Effector CD8-positive, alpha-beta T cell (primary cell): ENCODE results near the gene CARD14.
"Not testable (repeated sequence)": the region's sequence is repeated elsewhere in the genome, so short reads cannot be mapped to it uniquely, and the experiment has no call there.

ENCODE experiments used
- DNase-seq: peaks from one replicate; lab custom pipeline; 2025; lab: John Stamatoyannopoulos, UW

CARD14 gene

DNA sequence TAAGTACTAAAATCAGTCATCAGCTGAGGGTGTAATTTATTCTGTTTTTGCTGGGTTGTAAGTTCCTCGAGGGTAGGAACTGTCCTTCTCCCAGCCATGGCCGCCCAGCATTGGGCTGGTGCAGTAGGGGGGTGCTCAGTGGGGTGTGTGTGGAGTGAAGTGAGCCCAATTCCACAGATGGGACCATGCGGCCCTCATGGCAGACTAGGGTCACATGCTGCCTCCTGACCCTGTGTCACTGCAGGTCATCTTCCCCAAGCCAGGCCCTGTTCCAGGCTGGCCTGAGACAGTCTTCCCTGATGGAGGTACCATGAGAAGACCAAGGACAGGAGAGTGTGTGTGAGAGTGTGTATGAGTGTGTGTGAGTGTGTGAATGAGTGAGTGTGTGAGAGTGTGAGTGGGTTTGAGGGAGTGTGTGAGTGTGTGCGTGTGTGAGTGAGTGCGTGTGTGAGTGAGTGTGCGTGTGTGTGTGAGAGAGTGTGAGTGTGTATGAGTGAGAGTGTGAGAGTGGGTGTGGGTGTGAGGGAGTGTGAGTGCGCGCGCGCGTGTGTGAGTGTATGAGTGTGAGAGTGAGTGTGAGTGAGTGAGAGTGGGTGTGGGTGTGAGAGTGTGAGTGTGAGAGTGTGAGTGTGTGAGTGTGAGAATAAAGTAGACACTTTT is 54.1 kb downstream of the CARD14 start:
- no peak for DNase-seq

GRCh38 chr17:80224683-80225082 is 54.9 kb downstream of the CARD14 start:
- no peak for DNase-seq

- no peak for DNase-seq
Observed at GRCh38 chr17:80225230-80225629, 55.4 kb downstream of the CARD14 start.

DNA sequence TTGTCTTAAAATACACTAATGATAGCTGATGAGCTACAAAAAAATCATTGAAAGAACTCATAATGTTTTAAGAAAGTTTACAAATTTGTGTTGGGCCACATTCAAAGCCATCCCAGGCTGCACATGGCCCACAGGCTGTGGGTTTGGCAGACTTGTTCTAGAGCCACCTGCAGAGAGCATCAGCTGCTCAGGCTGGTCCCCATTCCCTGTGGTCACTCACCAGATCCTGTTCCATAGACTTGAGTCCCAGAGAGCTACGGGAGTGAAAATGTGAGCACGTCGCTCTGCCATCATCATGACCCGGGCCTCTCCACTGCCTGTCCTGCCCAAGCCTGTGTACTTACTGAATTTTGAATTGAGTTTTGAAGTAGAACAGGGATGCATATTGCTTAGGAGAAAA is 57.3 kb downstream of the CARD14 start:
- no peak for DNase-seq

GRCh38 chr17:80227666-80228065 is 57.8 kb downstream of the CARD14 start:
- no peak for DNase-seq

DNA sequence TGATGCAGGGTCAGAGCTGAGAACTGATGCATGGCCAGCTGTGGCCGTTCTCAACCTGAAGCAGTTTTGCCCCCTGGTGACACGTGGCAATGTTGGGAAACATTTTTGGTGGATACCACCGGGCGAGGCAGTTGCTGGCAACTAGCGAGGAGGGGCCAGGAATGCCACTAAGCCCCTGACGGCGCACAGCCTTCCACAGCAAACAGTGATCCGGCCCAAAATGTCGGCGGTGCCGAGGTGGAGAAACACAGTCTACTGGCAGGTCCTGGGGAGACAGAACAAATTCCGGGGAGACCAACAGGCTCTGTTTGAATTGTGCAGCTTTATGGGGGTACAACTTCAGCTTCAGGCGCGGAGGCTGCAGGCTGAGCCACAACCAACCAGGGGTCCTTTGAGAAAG is 58.6 kb downstream of the CARD14 start:
- no peak for DNase-seq

GRCh38 chr17:80229011-80229410 is 59.2 kb downstream of the CARD14 start:
- DNase-seq = no peak

GRCh38 chr17:80232438-80232837 is 62.6 kb downstream of the CARD14 start:
- no peak for DNase-seq

DNA sequence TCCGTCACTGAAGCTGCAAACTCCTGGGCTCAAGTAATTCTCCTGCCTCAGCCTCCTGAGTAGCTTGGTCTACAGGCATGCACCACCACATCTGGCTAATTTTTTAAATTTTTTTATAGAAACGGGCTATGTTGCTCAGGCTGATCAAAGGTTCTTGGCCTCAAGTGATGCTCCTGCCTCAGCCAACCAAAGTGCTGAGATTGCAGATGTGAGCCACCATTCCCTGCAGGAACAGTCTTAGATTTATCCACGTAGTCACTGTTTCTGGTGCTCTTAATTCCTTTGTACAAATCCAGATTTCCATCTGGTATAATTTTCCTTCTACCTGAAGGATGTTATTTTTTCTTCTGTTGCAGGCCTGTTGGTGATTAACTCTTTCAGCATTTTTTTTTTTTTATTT is 63.4 kb downstream of the CARD14 start:
- no peak for DNase-seq

DNA sequence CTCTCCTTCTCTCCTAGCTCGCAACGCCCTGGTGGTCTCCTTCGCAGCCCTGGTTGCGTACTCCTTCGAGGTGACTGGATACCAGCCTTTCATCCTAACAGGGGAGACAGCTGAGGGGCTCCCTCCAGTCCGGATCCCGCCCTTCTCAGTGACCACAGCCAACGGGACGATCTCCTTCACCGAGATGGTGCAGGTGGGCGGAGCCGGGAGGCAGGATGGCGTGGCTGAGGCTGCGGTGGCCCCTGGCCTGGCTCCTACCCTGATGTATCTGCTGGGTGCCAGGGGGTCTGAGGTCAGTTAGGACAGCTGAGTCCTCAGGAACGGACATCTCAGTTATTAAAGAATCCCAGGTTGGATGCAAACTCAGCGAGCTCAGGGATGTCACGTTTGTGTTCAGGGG is 67.1 kb downstream of the CARD14 start:
- DNase-seq = no peak

DNA sequence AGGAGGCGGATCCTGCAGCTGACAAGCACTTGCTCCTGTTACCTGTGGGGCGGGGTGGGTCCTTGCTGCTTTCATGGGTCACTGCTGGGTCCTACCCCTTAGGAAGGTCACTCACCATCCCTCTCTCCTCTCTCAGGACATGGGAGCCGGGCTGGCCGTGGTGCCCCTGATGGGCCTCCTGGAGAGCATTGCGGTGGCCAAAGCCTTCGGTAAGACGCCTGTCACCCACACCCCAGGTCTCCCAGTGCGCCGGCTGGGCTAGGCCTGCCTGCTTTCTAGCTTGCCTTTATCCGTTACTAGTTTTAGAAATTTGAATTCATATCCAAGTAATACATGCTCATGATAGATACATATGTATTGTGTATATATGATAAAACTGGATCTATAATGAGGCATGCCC is 67.6 kb downstream of the CARD14 start:
- DNase-seq = no peak

- DNase-seq = no peak
Observed at GRCh38 chr17:80242505-80242904, 72.7 kb downstream of the CARD14 start.

DNA sequence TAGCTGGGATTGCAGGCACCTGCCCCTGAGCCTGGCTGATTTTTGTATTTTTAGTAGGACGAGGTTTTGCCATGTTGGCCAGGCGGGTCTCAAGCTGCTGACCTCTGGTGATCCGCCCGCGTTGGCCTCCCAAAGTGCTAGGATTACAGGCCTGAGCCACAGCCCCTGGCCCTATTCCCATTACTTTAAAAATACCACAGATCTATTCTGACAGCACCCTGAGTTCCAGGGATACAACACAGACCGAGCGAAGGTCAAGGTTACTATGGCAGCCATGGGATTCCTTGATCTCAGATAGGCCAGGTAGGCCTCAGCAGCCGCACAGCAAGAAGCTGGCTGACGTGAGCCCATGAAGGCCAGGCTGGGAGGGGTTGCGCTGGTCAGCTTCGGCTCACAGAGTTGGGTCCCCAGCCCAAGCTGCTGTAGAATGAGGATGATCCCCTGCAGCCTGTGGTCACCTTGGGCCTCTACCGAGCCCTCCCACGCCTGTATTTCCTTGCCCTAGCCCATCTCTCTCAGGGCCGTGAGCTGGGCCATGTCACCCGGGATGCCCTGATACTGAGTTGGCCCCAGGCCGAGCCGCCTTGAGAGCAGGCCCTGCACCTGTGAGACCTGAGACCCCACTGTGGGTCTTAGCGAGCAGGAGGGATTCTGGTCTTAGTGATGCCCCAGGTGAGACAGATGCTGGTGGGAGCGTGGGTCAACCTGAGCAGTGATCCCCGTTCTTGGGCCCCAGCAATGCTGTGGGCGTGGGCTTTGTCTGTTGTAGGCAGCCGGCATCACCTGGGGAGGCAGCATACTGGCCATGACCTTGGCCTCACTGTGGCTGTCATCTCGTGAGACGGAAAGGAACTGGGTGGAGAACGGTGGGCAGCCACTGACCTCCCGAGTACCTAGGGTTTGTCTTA is 74.0 kb downstream of the CARD14 start:
- no peak for DNase-seq

- DNase-seq = not testable (repeated sequence)
Observed at GRCh38 chr17:80244448-80244847, 74.6 kb downstream of the CARD14 start.

DNA sequence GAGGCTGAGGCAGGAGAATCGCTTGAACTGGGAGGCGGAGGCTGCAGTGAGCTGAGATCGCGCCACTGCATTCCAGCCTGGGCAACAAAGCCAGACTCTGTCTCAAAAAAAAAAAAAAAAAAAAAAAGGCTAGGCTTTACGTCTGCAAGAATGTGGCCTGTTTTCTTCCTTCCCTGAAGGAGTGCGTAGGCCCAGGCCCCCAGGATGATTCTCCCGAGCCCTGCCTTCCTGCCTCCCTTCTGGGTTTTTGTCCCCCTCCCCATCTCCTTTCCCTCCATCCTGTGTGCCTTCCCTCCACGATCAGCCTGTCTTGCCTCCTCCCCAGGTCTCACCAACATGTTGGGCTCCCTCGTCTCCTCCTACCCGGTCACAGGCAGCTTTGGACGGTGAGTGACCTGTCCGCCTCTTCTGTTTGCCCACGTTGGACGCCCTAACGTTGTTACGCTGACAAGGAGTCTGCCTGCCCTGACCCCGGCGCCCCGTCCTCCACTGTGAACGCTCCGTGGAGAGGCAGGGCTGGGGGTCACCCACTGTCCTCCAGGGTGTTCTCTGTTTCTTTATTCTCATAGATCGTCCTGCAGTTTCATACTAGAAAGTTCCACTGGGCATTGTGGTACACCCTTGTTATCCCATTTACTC is 75.2 kb downstream of the CARD14 start:
- DNase-seq = no peak

DNA sequence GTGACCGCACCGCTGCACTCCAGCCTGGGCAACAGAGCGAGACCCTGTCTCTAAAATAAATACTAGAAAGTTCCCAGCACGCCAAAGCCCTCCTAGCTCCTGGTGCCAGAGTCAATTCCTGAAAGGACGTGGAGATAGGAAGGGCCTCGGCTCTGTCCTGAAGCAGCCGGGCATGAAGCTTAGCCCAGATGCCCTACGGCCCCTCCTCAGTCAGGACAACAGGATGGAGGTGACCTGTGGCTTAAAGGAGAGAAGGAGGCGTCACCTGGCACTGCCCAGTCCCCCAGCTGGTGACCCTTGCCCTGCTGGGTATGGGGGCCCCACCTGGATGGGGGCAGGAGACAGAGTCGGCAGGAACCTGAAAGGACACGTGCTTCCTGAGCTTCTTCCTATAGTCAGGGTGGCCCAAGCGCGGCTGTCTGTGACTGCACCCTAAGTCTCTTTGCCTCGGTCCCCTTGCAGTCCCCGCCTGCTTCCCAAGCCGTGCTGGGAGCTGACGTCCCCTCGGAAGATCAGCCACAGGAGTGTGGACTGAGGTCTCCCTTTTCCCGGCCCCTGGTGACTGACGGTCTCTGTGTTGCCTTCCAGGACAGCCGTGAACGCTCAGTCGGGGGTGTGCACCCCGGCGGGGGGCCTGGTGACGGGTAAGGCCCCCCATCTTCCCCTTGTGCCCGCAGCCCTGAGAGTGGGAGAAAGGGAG is 75.9 kb downstream of the CARD14 start:
- no peak for DNase-seq

DNA sequence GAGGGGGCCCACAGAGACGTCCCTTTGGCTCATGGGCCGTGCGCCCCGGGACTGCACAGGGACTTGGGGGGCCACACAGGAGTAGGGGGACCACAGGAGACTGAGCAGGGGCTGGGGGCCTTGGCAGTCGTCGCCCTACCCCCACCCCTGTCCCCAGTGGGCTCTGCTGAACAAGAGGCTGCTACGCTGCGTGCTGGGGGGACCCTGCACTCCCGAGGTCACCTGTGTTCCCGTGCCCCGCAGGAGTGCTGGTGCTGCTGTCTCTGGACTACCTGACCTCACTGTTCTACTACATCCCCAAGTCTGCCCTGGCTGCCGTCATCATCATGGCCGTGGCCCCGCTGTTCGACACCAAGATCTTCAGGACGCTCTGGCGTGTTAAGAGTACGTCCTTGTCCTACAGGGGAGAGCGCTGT is 76.4 kb downstream of the CARD14 start:
- no peak for DNase-seq

DNA sequence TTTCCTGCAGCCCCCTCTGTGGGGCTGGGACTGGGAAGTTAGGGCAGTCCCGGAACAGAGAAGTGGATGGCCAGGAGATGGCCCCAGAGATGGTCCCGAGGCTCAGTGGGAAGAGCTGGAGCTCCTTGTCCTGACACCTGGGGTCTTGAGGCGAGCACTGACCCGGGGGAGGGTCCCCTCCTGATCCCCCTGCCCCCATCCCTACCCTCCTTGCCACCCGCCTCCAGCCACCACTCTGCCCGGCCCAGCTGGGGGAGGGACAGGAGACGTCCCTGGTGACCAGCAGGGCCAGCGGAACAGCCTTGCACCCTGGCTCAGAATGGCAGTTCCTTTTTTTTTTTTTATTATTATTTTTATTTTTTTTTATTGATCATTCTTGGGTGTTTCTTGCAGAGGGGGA is 76.9 kb downstream of the CARD14 start:
- no peak for DNase-seq

DNA sequence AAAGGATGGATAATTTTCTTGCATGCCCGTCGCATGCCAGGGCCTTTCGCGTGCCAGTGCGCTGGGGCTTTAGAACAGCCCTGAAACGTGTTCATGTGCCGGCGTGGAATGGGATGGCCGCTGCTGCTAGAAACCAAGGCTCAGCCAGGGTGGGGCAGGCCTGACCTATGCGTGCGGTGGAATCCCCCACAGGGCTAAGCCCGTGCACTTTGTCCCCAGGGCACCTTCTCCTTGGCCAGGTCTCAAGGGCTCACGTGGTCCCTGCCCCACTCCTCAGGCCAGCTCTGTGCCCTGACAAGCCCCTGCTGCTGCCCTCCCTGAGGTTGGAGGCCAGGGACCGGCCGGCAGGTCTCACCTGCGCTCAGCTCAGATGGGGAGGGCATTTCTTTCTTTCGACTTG is 77.7 kb downstream of the CARD14 start:
- DNase-seq = no peak

DNA sequence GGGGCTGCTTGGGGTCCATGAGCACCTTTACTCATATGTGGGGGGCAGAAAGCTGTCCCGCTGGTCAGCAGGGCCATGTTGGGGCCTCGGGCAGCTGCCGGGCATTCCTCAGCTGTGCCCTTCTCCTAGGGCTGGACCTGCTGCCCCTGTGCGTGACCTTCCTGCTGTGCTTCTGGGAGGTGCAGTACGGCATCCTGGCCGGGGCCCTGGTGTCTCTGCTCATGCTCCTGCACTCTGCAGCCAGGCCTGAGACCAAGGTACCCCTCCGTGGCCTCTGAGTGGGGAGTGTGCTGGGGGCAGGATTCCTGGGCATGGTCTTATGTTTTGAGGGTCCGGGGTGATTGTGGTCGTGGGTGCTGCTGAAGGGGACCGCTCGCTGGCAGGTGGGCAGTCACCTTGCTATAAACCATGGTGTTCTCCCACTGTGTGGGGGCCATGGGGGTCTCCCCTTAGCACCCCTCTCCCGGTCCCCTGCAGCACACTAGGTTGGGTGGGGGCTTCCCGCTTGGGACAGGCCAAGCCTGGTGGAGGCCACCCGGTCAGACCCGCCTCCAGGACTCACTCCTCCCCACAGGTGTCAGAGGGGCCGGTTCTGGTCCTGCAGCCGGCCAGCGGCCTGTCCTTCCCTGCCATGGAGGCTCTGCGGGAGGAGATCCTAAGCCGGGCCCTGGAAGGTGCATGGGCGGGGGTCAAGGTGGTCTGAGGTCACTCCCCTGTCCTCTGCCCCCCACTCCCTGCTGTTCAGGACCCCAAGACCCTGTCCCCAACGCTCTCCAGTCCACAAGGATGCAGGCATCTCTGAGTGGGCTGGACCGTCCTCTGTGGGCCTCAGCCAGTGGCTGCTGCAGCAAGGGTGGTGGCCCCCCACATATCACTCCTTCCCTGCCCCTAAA is 78.4 kb downstream of the CARD14 start:
- DNase-seq = no peak
